Activated CD8-positive, alpha-beta memory T cell treated with anti-CD3 and anti-CD28 coated beads for 1 hour (primary cell): ENCODE data around the gene ZNF808.
"Not testable (repeated sequence)": the region's sequence is repeated elsewhere in the genome, so short reads cannot be mapped to it uniquely, and the experiment has no call there.

Source experiments
- DNase-seq, 2 donors: peaks; one replicate each; pipeline ENCODE4 v3.0.0-alpha.2; 2020; ENCODE audit warnings: low read depth in 1 of 2; ENCODE audit errors: extremely low read depth in 1 of 2

Gene ZNF808

GRCh38 chr19:52527134-52527955 lies at the start of gene ZNF808:
ZNF808 (plus strand) TSS chr19:52527668; CDS start chr19:52543285, 15,617 bp downstream.
- peak; percentile 93 to 98 for DNase-seq

DNA sequence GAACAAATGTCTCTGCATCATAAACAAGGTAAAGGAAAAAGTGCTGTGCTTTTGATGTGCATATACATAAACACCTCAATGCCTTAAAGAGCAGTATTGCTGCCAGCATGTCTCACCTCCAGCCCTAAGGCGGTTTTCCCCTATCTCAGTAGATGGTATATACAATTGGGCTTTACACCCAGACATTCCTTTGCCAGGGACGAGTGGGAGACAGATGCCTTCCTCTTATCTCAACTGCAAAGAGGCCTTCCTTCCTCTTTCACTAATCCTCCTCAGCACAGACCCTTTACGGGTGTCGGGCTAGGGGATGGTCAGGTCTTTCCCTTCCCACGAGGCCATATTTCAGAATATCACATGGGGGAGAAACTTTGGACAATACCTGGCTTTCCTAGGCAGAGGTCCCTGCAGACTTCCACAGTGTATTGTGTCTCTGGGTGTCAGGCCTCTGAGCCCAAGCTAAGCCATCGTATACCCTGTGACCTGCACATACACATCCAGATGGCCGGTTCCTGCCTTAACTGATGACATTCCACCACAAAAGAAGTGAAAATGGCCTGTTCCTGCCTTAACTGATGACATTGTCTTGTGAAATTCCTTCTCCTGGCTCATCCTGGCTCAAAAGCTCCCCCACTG lies 43.2 kb upstream of the ZNF808 start:
- DNase-seq, result not testable (repeated sequence)

DNA sequence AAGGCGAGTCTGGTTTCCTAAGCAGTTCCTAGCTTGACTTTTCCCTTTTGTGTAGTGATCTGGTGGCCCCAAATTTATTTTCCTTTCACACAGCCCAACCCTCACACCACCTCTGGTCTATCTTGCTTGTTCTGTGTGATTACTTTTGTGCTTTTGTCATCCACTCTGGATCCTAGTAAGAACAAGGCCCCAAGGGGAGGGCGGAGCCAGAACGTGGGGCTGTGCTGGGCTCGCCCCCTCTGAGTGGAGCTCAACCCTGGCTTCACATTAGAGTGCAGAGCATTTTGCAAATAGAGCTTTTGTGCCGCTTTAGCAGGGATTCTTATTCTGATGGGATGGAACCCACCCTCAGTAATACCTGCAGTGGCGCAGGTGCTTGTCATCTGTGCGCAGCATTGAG lies 42.4 kb upstream of the ZNF808 start:
- not testable (repeated sequence) for DNase-seq

- DNase-seq, result not testable (repeated sequence)
Observed at GRCh38 chr19:52485561-52486240, 41.8 kb upstream of the ZNF808 start.

- no peak for DNase-seq
Observed at GRCh38 chr19:52492201-52492993, 35.1 kb upstream of the ZNF808 start.

GRCh38 chr19:52492994-52493470 lies 34.4 kb upstream of the ZNF808 start:
- DNase-seq, result no peak

DNA sequence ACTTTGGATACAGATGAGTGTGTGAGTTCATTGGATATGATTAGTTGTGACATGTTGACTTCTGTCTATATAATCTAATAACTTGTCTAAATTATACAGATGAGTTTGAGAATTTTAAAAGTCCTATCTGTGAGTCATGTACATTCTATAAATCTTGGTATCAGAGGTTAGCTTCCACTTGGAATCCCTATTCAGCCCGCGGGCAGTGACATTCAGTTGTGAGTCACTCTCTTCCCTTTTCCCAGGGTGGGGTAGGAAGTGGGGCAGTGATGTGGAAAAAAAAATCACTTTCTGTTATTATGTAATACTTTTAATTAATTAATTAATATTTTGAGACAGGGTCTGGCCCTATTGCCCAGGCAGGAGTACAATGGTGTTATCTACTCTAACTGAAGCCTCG lies 33.0 kb upstream of the ZNF808 start:
- DNase-seq, result no peak

DNA sequence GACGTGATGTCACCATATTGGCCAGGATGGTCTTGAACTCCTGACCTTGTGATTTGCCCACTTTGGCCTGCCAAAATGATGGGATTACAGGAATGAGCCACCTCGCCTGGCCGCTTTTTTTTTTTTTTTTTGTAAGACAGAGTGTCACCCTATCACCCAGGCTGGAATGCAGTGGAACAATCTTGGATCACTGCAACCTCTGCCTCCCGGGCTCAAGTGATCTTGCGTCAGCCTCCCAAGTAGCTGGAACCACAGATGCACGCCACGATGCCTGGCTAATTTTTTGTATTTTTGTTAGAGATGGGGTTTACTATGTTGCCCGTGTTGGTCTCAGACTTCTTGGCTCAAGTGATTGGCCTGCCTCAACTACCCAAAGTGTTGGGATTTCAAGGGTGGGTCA lies 28.9 kb upstream of the ZNF808 start:
- DNase-seq, result no peak

DNA sequence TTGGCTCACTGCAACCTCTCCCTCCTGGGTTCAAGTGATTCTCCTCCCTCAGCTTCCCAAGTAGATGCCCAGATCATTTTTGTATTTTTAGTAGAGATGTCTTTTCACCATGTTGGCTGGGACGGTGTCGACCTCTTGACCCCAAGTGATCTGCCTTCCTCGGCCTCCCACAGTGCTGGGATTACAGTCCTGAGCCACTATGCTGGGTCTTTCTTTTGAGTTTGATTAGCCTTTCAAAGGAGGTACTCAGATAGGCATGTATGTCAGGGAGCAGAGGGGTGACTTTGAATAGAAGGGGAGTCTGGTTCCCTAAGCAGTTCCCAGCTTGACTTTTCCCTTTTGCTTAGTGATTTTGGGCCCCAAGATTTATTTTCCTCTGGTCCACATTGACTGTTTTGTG lies 27.0 kb upstream of the ZNF808 start:
- not testable (repeated sequence) for DNase-seq

- not testable (repeated sequence) for DNase-seq
Observed at GRCh38 chr19:52500991-52501390, 26.5 kb upstream of the ZNF808 start.

- DNase-seq, result no peak
Observed at GRCh38 chr19:52507266-52507665, 20.2 kb upstream of the ZNF808 start.

DNA sequence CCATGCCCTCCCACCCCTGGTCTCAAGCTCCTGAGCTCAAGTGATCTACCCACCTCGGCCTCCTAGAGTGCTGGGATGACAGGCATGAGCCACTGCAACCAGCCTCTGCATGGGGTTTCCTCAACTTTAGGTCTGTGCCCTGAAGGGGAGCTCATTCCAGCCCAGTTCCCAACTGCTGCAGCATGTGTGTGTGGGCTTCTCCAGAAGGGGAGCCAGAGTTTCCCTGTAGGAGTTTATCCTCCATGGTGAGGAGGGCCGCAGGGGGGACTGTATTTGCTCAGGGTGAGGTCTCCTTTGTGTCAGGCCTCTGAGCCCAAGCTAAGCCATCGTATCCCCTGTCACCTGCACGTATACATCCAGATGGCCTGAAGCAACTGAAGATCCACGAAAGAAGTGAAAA lies 11.3 kb upstream of the ZNF808 start:
- DNase-seq, result no peak

- no peak for DNase-seq
Observed at GRCh38 chr19:52518646-52519045, 8.8 kb upstream of the ZNF808 start.

DNA sequence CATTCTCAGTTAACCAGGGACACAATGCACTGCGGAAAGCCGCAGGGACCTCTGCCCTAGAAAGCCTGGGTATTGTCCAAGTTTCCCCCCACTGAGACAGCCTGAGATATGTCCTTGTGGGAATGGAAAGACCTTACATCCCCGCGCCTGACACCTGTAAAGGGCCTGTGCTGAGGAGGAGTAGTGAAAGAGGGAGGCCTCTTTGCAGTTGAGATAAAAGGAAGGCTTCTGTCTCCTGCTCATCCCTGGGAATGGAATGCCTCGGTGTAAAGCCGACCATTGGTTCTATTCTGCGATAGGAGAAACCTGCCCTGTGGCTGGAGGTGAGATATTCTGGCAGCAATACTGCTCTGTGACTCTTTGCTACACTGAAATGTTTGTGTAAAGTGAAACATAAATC lies 8.3 kb upstream of the ZNF808 start:
- DNase-seq, result not testable (repeated sequence)

DNA sequence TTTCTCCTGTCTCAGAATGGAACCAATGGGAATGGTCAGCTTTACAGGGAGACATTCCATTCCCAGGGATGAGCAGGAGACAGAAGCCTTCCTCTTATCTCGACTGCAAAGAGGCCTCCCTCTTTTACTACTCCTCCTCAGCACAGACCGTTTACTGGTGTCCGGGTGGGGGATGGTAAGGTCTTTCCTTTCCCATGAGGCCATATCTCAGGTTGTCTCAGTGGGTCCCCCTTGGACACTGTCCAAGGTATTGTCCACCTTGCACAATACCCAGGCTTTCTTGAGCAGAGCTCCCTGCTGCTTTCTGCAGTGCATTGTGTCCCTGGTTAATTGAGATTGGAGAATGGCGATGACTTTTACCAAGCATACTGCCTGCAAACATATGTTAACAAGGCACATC lies 7.5 kb upstream of the ZNF808 start:
- DNase-seq, result no peak

- no peak for DNase-seq
Observed at GRCh38 chr19:52522551-52522950, 4.9 kb upstream of the ZNF808 start.

- DNase-seq, result no peak
Observed at GRCh38 chr19:52524086-52524485, 3.4 kb upstream of the ZNF808 start.

DNA sequence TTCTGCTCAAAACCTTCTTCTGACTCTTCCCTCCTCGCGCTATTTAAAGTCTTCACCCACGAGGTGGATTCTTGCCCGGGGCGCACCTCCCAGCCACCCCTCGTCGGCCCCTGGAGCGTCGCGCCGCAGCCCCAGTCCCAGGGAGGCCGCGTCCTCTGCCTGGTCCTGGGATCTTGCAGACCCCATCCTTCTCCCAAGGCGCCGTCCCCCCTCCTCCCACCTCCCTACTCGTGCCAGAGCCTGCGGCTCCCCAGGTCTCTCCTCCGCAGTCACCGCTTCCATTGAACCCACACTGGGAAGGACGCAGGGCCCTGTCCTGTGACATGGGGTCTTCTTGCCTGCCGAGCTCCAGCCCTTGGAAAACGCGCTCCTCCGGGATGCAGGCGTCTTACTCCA lies 486 bp downstream of the ZNF808 start:
- no peak for DNase-seq

DNA sequence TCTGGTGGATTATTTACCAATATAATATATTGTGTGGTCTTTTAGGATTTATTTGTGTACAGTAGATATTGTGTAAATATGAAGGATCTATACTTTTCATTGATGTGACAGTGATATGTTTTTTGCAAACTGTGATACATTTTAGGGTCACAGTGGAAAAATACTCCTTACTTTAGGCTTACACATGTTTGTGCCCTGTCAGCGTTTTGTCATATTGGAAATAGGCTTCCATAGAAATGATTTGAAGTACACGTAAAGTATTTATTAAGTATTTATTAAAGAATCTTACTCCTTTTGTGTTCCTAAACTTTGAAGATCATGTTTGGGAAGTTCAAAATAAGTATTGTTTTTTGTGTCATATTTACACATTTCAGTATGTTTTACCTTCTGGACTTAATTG lies 5.0 kb downstream of the ZNF808 start:
- DNase-seq, result no peak

DNA sequence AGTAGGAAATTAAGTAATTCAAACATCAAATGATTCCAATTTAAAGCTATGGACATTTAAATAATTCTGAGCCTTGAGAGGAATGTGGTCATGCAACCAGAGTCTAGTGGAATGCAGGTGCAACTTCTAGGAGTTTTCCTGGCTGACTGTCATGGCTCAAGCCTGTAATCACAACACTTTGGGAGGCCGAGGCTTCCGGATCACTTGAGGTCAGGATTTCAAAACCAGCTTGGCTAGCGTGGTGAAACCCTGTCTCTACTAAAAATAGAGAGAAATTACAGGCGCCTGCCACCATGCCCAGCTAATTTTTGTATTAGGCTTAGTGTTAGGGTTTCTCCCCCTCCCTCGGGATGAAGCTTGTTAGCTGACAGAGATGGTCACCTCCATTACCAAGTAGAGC lies 6.4 kb downstream of the ZNF808 start:
- no peak for DNase-seq

DNA sequence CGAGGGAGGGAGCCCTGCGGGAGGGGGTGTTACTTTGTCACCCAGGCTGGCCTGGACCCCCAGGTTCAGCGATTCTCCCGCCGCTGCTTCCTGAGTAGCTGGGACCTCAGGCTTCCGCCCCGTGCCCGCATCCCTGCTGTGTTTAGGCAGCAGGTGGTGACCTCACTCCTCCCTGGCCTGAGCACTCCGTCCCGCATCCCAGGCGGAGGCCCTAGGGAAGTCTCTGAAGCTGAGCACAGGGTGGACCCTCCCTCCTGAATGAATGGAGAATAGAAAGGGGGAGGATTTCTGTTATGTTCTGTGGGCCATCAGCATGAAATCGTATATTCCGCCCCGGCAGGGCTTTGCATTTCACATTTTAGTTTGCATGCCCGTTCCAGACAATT lies 7.9 kb downstream of the ZNF808 start:
- DNase-seq, result not testable (repeated sequence)
